Middle frontal gyrus (tissue), 1 donor: ENCODE measurements around the gene PFKFB4.
A peak's percentile ranks its signal among the peaks of the same experiment; 100 is the strongest.
"Not testable (repeated sequence)": the region's sequence is repeated elsewhere in the genome, so short reads cannot be mapped to it uniquely, and the experiment has no call there.

Source experiments
- DNase-seq: peaks from one replicate; pipeline ENCODE4 v3.0.0-alpha.2; 2015; ENCODE audit warnings: low spot score; ENCODE audit errors: extremely low spot score

Gene PFKFB4

DNA sequence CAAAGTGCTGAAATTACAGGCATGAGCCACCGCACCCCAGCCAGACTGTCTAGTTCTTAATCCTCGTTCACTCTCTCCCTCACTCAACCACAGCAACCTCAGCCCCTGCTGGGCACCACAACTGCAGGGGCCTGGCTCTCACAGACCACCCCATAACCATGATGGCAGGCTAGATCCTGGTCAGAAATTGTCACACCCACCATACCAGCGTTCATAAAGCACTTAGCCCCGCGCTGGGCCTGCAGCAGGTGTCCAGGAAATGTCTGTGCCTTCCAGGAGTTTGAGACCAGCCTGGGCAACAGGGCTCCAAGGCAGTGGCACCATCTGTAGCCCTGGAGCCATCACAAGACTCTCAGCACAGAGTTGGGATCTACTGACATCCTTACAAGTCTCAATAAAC lies 54.5 kb downstream of the PFKFB4 start:
- DNase-seq: no peak

DNA sequence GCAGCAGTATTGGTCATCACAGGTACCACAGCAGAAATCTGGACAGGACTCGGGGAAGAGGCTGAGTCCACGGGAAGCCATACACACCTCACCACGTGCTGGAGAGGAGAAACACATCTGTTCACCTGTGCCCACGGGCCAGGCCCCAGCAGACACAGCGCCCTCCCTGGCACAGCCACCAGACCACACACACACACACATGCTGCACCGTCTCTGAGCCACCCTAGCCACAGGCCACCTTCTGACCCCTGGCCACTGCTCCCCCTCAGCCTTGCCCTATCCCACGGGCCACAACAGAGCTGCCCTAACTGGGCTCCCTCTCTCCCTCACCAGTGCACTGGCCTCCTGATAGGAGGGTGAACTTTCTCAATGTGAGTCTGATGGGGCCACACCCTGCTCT lies 55.4 kb downstream of the PFKFB4 start:
- no peak for DNase-seq

DNA sequence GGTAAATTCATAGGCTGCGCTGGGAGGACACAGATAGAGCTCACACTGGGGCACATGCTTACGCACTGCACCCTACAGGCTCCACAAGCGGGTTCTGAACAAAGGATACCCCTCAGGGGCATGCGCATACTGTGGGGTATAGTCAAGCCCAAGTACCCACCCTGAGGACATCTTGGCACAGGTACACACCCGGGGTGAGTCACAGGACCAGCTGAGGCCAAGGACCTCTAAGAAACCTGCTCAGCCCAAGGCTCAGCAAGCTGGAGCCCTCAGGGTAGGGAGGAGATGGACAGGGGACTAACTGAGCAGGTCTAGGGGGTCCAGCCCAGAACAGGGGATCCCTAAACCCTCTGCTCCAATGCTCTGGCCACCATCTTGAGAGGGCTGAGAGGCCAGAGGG lies 55.9 kb downstream of the PFKFB4 start:
- no peak for DNase-seq

DNA sequence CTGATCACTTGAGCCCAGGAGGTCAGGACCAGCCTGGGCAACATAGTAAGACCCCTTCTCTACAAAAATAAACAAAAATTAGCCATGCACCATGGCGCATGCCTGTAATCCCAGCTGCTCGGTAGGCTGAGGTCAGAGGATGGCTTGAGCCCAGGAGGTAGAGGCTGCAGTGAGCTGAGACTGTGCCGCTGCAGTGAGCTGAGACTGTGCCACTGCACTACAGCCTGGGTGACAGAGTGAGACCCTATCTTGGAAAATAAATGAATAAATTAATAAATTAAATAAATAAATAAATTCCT lies 63.5 kb downstream of the PFKFB4 start:
- DNase-seq: no peak

DNA sequence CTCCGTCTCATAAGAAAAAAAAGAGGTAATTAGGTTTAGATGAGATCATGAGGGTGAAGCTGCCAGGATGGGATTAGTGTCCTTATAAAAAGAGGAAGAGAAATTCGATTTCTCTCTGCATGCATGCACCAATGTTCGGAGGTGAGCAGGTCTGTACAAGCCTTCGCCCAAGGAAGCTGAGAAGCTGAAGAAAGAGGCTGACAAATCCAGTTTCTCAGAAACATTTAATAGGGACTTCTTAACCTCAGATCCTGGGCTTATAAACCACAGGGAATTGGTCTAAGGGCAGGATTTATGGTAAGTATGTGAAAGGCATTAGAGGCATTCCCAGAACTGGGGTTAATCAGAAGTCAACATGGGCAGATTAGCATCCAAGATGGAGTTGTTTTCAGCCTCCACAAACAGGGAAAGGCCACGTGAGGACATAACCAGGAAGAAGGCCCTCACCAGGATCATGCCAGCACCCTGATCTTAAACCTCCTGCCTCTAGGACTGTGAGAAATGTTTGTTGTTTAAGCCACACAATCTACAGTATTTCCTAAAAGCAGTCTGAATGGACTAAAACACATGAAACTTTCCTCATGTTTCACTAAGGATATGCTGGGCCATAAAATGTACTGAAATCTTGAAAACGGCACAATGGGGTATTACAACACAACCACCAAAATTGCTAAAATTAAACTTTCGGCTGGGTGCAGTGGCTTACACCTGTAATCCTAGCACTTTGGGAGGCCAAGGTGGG lies 64.0 kb downstream of the PFKFB4 start:
- DNase-seq: no peak

DNA sequence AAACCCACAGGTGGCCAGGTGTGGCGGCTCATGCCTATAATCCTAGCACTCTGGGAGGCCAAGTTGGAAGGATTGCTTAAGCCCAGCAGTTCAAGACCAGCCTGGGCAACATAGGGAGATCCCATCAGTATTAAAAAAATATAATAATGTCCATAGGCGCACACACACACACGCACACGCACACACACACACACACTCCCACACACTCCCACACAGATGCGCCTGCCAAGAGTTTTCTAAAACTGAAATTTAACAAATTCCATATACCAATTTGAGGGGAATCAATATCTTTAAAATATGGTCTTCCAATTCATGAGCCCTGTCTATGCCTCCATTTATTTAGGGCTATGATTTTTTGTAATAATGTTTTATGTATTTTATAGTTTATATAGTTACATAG lies 69.7 kb downstream of the PFKFB4 start:
- no peak for DNase-seq

DNA sequence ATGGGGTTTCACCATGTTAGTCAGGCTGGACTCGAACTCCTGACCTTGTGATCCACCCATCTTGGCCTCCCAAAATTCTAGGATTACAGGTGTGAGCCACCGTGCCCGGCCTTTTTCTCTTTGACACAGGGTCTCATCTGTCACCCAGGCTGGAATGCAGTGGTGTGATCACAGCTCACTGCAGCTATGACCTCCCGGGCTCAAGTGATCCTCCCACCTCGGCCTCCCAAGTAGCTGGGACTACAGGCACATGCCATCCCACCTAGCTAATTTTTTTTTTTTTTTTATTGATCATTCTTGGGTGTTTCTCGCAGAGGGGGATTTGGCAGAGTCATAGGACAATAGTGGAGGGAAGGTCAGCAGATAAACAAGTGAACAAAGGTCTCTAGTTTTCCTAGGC lies 73.8 kb downstream of the PFKFB4 start:
- not testable (repeated sequence) for DNase-seq

DNA sequence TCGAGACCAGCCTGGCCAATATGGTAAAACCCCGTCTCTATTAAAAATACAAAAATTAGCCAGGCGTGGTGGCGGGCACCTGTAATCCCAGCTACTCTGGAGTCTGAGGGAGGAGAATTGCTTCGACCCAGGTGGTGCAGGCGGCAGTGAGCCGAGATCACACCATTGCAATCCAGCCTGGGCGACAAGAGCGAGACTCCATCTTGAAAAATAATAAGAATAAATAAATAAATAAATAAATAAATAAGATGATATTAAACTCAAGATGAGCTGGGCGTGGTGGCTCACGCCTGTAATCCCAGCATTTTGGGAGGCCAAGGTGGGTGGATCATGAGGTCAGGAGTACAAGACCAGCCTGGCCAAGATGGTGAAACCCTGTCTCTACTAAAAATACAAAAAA lies 75.7 kb downstream of the PFKFB4 start:
- DNase-seq: not testable (repeated sequence)

DNA sequence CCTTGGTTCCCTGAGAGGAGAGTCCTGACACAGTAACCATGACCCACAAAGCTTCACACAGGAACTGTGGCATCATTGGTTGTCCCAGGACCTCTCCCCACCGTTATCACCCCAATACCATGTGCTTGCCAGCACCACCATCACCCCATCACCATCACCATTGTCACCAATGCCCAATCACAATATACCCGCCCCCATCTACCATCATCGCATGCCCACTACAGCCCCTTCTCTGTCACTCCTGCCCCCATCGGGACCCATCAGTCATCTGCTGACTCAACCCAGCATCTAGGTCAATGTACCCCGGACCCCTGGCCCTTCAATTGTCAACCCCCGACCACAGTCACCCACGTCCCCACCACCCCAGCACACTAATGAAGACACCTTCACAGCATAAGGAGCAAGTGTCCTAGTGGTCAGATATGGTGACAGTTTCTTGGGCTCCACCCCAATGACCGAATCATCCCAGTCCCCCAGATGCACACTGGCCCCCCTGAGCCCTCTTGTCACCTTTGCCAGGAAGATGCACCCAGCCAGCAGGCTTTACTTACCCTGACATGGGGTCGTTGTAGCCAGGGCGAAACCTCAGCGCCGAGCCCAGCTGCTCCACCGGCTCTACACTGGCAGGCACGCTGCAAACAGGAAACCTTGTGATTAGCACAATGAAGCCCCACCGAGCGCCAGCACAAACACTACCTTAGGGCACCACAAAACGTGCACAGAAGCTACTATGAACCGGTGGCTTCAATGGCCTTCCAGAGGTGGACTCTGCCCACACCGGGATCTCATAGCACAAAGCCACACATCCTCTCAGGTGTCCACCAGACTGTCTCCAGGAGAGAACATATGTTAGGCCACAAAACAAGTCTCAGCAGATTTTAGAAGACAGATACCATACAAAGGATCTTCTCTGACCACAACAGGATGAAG lies 77.7 kb downstream of the PFKFB4 start:
- DNase-seq: no peak

DNA sequence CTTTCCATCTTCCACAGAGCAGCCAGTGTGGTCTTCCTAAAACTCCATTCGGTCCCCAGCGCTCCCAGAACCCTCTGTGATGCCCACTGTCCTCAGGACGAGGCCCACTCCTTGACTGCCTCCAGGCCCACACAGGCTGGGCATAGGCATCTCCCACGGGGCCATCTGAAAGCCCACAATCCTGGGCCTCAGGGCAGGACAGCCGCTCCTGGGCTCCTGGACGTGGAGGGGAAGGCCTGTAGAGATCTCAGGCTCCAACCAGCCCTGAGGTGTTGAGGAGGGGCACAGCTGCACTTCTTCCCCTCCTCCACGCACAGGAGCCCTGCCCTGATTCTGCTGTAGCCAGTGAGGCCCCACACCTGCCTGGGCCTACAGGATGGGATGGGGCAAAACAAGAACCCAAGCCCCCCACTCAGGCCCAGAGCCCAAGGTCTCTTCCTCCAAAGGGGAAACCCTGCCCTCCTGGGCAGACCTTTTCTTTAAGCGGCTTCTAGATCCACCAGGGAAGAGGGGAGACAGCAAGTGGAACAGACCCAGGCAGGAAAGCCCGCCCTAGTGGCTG lies 78.6 kb downstream of the PFKFB4 start:
- DNase-seq: no peak

DNA sequence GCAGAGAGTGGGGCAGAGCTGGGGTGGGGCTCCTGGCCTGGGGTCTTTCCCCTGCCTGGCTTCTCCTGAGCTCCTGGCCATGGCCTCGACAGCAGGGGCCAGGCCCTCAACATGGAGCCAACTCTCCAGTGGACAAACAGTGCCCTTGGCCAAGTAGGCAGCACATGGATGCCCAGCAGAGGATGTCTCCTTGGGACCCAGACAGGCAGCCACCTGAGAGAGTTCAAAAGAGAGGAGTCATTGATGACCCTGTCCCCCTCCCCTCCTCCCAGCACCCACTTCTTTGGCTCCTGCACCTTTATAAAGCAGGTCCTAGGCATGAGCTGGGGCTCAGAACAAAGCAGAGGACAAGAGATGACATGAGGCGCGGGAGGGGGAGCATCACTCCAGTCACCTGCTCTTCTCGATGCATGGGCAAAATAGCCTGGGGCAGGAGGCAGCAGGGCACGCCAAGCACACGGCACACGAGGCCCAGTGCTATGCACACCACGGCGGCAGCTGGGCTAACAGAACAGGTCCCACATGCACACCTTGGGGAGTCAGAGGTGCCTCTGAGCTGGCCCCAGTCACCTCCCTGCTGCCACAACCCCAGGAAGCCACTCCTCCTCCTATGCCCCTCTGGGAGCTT lies 80.1 kb downstream of the PFKFB4 start:
- DNase-seq: no peak

DNA sequence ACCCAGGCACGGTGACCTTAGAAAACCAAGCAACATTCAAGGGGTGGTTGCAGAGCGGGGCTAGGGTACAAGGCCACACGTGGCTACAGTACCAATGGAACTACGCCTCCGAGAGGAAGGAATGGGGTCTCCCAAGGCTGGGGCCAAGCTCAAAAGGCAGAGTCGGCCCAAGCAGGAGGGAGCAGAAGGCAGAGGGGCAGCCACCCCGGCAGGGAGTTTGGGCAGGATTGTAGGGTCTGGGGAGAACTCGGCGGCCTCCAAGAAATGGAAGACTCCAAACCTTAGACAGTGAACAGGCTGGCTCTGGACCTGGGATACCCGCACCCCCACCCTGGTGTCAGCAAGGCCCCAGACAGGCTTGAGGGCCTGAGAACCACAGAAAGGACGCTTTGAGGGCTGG lies 81.4 kb downstream of the PFKFB4 start:
- DNase-seq: no peak

DNA sequence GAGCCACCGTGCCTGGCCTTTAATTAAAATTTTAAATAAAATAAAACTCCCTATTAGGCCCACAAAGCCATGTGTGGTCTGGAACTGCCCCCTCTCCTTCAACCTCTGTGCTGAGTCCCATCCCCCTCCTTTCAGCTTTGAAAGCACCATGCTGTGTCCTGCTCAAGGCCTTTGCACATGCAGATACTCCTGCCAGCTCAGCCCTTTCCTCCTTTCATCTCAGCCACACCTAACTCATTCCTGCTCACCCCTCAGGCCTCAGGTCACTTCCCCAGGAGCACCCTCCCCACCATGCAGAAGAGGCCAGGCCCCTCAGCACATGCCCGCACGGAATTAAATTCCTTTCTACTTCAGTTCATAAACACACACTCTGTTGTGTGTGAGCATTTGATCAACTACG lies 82.0 kb downstream of the PFKFB4 start:
- DNase-seq: no peak

DNA sequence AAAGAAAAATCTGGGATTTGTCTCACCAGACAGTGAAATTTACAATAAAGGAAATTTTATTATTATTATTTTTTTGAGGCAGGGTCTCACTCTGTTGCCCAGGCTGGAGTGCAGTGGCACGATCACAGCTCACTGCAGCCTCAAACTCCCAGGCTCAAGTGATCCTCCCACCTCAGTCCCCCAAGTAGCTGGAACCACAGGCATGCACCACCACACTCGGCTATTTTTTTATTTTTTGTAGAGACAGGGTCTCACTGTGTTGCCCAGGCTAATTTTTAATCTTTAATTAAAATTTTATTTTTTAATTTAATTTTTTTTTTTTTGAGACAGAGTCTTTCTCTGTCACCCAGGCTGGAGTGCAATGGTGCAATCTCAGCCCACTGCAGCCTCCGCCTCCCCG lies 82.6 kb downstream of the PFKFB4 start:
- DNase-seq: not testable (repeated sequence)

DNA sequence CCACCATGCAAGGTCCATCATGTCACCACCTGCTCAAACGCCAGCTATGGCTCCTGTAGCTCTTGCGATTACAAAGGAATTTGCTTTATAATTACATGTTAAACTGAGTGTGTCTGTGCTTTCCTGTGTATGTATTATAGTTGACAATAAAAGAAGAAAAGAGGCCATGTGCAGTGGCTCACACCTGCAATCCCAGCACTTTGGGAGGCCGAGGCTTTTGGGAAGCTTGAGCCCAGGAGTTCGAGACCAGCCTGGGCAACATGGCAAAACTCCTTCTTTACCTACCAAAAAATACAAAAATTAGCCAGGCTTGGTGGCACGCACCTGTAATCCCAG lies 83.0 kb downstream of the PFKFB4 start:
- no peak for DNase-seq

DNA sequence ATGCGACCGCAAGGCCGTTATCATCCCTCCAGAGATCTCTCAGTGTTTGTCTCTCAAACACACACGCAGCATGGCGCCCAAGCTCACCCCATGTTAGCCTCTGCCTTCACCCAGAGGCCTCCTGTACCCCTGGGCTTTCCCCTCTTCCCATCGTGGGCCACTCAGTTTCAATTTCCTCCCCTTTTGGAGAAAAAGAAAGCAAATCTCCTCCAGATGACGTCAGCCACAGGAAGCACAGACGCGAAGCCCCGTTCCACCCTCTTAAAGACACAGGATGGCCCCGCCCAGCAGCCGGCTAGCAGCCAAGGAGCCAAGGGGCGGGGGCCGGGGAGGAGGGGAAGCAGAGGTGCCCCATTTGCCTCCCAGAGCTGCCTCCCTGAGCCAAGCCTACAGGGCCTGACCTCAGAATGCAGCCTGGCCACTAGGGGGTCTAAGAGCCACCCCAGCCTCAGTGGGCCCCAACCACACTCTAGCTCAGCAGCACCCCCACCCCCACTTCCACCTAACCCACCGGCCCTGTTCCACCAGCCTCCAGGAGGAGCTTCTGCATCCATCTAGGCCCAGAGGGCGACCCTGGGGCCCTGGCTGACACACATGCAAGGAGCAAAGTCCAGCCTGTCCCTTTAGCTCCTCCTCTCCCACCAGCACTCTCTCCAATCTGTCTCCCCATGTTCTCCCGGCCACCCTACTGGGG lies 83.5 kb downstream of the PFKFB4 start:
- DNase-seq: peak; percentile 77

DNA sequence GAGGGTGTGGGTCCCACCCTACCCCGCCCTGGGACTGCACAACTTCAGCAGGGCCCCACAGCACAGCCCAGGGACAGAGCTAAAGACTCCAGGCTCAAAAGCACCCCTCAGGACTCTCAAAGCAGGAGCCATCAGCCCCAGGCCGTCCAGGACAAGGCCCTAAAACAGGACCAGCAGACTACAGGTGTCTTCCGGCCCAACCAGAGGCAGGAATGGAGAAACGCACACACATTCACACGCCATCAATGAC lies 84.0 kb downstream of the PFKFB4 start:
- DNase-seq: no peak

DNA sequence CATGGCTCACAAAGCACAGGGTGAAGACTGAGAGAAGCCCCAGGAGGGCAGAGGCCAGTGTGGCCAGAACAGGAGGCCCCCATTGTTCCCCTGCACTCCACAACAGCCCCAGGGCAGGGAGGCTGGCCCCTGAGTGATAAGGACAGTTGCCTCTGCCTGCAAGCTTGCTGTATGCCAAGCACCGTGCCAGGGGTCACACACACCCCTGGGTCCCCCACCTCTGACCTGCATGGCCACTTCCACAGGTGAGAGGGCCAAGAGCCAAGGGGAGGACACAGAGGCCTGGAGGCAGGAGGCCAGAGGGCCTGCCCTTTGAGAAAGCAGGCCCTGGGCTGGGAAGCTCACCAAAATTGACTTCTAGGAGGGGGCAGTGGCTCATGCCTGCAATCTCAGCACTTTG lies 86.3 kb downstream of the PFKFB4 start:
- no peak for DNase-seq

DNA sequence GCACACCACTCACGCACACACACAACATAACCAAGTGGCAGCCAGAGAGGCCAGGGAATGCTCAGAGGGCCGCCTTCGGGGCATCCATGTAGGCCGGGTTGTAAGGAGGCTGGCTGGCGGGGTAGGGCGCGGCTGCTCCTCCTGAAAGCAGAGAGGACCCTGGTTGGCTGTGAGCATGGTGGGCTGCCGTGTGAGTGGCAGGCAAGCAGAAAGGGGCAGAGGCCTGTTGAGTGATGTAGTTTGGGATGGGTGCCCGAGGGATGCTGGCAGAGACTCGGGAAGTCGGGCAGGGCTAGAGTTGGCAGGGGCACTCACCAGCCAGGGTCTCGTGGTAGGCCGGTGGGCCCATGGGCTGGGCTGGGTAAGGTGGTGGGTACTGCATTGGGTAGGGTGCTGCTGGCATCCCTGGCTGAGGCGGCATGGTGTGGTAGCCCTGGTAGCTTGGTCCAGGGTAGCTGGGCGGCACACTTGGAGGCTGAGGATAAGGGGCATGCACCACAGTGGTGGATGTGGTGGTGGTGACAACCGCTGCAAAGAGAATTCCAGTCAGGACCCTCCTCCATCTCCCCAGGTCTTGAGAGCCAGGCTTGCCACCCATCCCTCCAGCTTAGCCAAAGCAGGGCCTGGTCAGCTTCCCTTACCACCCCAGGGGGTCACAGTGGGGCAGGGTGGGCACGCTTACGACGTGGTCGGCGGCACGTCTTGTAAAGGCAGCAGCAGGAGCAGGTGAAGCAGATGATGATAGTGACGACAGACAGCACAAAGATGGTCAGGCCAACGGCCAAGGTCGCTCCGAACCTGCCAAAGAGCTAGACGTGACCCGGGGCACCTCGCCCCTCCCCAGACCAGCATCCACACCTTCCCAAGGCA lies 87.3 kb downstream of the PFKFB4 start:
- no peak for DNase-seq

DNA sequence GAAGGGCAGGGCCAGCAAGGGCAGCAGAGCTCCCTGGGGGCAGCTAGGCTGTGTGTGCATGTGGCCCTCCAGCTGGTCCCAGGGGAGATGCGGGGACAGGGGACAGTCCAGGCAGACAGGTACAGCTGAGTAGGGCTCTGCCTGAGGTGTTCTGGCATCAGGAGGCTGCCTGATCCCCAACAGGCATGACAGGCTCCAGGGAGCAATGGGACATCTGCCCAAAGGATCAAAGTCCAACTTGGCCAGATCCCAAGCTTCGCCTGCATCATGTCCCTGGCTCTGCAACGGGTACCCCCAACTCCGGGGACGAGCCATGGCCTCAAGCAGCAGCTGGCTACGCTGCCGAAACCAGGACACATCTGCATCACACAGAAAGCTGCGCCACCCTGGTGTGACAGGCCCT lies 88.3 kb downstream of the PFKFB4 start:
- no peak for DNase-seq
